NB4 (cell line): Measurements from ENCODE around the gene VCX2.

ENCODE experiments used
- DNase-seq: peaks from one replicate; pipeline ENCODE4 v3.0.0; 2010; ENCODE audit warnings: low read depth
- H3K4me3 ChIP-seq: one replicate; pipeline ENCODE4 v1.5.1; 2011; ENCODE audit warnings: mild to moderate bottlenecking, low read depth, low read length, moderate library complexity
- MYC ChIP-seq: IDR thresholded peaks from 2 replicates; pipeline ENCODE4 v1.6.1; 2011; ENCODE audit warnings: low read depth, low read length
- POLR2A ChIP-seq: IDR thresholded peaks from 2 replicates; pipeline ENCODE4 v1.6.1; 2011; ENCODE audit warnings: mild to moderate bottlenecking; ENCODE audit not compliant: insufficient read length; ENCODE audit errors: extremely low read depth
- TF ChIP-seq, protein P1 (sequence below): IDR thresholded peaks from 2 replicates; pipeline ENCODE4 v1.6.1; 2011; ENCODE audit warnings: low read depth, low read length
- TF ChIP-seq, protein P2 (sequence below): IDR thresholded peaks from one replicate; pipeline ENCODE4 v1.5.1; 2012; ENCODE audit warnings: low read depth, low read length

VCX2 gene

GRCh38 chrX:8192276-8192675 lies 21.2 kb upstream of the VCX2 start:
- no peak overlapping the region for H3K4me3 ChIP-seq
- DNase-seq = peak; percentile 75
- TF ChIP-seq, protein P1, sequence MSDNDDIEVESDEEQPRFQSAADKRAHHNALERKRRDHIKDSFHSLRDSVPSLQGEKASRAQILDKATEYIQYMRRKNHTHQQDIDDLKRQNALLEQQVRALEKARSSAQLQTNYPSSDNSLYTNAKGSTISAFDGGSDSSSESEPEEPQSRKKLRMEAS = no peak
- TF ChIP-seq POLR2A (no peak), MYC (no peak)
- TF ChIP-seq, protein P2, sequence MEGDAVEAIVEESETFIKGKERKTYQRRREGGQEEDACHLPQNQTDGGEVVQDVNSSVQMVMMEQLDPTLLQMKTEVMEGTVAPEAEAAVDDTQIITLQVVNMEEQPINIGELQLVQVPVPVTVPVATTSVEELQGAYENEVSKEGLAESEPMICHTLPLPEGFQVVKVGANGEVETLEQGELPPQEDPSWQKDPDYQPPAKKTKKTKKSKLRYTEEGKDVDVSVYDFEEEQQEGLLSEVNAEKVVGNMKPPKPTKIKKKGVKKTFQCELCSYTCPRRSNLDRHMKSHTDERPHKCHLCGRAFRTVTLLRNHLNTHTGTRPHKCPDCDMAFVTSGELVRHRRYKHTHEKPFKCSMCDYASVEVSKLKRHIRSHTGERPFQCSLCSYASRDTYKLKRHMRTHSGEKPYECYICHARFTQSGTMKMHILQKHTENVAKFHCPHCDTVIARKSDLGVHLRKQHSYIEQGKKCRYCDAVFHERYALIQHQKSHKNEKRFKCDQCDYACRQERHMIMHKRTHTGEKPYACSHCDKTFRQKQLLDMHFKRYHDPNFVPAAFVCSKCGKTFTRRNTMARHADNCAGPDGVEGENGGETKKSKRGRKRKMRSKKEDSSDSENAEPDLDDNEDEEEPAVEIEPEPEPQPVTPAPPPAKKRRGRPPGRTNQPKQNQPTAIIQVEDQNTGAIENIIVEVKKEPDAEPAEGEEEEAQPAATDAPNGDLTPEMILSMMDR = no peak

DNA sequence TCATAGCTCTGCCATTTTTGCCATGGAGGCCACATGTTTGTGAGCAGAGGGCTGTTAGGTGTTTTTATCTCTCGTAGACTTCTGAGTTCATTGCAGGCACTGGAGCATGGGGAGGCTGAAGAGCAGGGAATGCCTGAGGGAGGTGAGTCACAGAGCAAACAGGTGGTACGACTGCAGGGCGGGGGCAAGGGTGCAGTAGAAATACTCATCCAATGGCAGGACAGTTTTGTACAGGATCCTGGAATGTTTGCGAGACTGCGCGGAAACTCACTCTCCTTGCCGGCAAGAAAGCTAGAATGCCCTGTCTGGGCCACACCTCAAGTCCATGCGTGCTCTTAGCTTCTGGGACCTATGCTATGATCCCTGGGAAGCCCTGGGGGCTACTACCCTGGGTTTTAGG lies 20.0 kb upstream of the VCX2 start:
- DNase-seq = peak; percentile 7
- TF ChIP-seq, protein P1 = no peak
- TF ChIP-seq MYC = no peak
- TF ChIP-seq POLR2A = no peak
- TF ChIP-seq, protein P2 = no peak
- H3K4me3 ChIP-seq = no peak overlapping the region

GRCh38 chrX:8190341-8190830 lies 19.3 kb upstream of the VCX2 start:
- TF ChIP-seq MYC (no peak), POLR2A (no peak)
- TF ChIP-seq, protein P1 = no peak
- TF ChIP-seq, protein P2 = no peak
- DNase-seq = peak; percentile 58
- H3K4me3 ChIP-seq = no peak overlapping the region

DNA sequence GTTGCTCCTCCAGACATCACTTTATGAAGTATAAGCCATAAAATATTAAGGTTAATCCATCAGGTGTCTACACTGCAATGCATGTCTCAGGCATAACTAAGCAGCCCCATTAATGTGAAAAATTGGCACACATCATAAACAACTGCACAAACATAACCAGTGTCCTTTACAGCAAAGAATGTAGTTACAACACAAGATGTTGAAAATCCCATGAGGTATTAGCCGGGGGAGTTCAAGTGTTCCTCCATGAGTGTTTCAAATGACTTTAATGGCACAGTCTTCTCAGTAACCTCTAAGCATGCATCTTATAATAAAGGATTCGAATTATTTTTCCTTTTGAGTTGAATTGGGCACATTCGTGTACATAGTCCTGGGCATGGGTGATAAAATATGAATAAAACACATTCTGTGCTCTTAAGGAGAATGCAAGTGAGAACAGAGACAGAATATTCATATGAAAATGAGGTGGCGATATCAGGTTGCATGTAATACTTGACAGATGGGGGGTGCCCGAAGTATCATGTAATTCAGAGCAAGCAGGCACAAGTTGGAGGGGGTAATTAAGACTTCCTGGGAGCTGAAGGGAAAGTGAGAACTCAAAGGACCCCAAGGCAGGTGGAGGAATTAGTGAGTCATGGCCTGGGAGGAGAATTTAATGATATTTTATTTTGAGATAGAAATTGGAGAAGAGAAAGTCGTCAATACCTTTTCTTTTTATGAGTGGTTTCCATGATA lies 18.2 kb upstream of the VCX2 start:
- H3K4me3 ChIP-seq = no peak overlapping the region
- TF ChIP-seq, protein P1 = no peak
- TF ChIP-seq, protein P2 = no peak
- no peak for TF ChIP-seq POLR2A
- no peak for DNase-seq

DNA sequence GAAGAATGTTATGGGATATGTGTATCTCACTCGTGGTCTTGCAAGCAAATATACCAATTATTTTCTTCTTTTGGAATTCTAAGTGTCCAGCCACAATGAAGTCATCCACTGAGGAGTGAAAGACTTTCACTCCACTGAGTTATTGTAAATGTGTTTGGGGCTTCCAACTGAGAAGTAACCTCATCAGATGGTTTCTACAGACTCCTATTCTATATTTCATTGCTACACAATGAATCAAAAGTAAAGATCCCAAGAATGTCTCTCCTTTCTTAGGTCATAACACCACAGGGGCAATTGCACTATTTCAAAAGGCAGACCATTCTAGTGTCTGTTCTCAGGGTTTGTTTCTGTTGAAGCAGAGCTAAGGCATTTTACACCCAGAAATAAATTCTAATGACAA lies 12.3 kb upstream of the VCX2 start:
- no peak overlapping the region for H3K4me3 ChIP-seq
- TF ChIP-seq POLR2A = no peak
- TF ChIP-seq, protein P2 = no peak
- no peak for TF ChIP-seq MYC
- TF ChIP-seq, protein P1 = no peak
- DNase-seq = no peak
